ENCODE measurements around the gene PDGFA.

The PDGFA gene

DNA sequence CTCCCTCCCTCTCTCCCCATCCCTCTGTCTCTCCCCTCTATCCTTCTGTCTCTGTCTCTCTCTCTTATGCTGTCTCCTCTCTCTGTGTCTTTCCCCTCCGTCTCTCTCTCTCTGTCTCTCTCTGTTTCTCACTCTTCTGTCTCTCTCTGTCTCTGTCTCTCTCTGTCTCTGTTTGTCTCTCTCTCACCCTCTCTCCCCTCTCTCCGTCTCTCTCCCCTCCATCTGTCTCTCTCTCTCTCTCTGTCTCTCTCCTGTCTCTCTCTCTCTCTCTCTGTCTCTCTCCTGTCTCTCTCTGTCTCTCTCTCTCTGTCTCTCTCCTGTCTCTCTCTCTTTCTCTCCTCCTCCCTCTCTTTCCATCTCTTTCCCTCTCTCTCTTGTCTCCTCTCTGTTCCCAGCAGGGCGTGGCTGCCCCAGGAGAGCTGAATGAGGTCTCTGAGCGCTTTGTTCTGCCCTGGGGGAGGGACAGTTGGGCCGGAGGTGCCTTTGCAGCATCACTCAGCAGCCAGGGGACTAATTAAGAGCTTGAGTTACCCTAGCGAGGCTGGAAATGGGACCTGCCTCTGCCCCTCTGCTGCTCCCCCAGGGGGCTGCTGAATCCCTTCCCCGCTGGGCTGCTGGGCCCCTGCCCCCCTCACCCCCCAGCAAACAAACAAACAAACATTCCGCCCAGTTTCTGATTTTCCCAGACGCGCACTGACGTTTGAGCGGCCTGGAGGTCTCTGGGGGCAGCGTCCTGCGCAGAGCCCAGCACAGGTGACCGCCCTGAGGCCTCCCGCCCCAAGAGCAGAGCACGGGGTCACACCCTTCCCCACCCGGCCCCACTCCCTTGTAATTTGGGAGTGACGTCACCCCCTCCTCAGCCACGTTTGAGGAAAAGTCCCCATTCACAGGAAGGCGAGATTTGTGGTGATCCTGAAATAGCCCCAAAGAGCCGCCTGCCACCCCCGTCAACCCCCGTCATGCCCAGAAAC, 68.1 kb downstream of the PDGFA start:
- no peak for TF ChIP-seq CEBPB (IDR thresholded peaks at IDR 0.05)
- TF ChIP-seq TEAD4 (IDR thresholded peaks at IDR 0.05): no peak
- no peak for TF ChIP-seq TAF1 (IDR thresholded peaks at IDR 0.05; ENCODE audit: low read depth)
- no peak for TF ChIP-seq NFIC (IDR thresholded peaks at IDR 0.05)
- no peak for TF ChIP-seq RAD21 (IDR thresholded peaks at IDR 0.05; ENCODE audit: low read depth)
- TF ChIP-seq TCF12 (IDR thresholded peaks at IDR 0.05; ENCODE audit: low read depth): no peak
- no peak for TF ChIP-seq FOXM1 (IDR thresholded peaks at IDR 0.05; ENCODE audit: borderline replicate concordance, low read depth)
- TF ChIP-seq, protein P1, sequence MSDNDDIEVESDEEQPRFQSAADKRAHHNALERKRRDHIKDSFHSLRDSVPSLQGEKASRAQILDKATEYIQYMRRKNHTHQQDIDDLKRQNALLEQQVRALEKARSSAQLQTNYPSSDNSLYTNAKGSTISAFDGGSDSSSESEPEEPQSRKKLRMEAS (IDR thresholded peaks at IDR 0.05): no peak
- TF ChIP-seq, protein P2, sequence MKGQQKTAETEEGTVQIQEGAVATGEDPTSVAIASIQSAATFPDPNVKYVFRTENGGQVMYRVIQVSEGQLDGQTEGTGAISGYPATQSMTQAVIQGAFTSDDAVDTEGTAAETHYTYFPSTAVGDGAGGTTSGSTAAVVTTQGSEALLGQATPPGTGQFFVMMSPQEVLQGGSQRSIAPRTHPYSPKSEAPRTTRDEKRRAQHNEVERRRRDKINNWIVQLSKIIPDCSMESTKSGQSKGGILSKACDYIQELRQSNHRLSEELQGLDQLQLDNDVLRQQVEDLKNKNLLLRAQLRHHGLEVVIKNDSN (IDR thresholded peaks at IDR 0.05): no peak
- TF ChIP-seq YY1 (IDR thresholded peaks at IDR 0.05; ENCODE audit: low read depth): no peak
- TF ChIP-seq EP300 (IDR thresholded peaks at IDR 0.05; ENCODE audit: borderline replicate concordance): no peak
- TF ChIP-seq, protein P3, sequence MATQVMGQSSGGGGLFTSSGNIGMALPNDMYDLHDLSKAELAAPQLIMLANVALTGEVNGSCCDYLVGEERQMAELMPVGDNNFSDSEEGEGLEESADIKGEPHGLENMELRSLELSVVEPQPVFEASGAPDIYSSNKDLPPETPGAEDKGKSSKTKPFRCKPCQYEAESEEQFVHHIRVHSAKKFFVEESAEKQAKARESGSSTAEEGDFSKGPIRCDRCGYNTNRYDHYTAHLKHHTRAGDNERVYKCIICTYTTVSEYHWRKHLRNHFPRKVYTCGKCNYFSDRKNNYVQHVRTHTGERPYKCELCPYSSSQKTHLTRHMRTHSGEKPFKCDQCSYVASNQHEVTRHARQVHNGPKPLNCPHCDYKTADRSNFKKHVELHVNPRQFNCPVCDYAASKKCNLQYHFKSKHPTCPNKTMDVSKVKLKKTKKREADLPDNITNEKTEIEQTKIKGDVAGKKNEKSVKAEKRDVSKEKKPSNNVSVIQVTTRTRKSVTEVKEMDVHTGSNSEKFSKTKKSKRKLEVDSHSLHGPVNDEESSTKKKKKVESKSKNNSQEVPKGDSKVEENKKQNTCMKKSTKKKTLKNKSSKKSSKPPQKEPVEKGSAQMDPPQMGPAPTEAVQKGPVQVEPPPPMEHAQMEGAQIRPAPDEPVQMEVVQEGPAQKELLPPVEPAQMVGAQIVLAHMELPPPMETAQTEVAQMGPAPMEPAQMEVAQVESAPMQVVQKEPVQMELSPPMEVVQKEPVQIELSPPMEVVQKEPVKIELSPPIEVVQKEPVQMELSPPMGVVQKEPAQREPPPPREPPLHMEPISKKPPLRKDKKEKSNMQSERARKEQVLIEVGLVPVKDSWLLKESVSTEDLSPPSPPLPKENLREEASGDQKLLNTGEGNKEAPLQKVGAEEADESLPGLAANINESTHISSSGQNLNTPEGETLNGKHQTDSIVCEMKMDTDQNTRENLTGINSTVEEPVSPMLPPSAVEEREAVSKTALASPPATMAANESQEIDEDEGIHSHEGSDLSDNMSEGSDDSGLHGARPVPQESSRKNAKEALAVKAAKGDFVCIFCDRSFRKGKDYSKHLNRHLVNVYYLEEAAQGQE (IDR thresholded peaks at IDR 0.05; ENCODE audit: low read depth): no peak
- TF ChIP-seq EGR1 (IDR thresholded peaks at IDR 0.05): no peak

DNA sequence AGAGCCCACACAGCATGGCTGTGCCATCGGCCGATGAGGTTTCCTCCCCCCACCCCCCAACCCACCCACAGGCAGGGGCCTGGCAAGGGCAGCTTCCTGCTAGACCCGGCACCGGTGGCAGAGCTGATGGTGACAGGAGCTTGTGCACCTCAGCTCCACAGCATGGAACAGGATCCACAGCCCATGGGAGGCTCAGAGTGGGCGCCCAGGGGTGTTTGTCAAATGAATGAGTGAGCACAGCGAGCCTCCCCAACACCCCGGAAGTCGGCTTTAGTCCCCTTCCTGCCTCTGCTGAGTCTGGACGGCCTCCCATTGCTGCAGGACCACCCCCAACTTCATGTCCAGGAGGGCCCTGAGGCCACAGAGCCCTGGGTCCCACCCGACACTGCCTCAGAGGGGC, 68.9 kb downstream of the PDGFA start:
- no peak for TF ChIP-seq EP300 (IDR thresholded peaks at IDR 0.05; ENCODE audit: borderline replicate concordance)
- TF ChIP-seq RAD21 (IDR thresholded peaks at IDR 0.05; ENCODE audit: low read depth): no peak
- TF ChIP-seq TCF12 (IDR thresholded peaks at IDR 0.05; ENCODE audit: low read depth): no peak
- no peak for TF ChIP-seq TEAD4 (IDR thresholded peaks at IDR 0.05)

DNA sequence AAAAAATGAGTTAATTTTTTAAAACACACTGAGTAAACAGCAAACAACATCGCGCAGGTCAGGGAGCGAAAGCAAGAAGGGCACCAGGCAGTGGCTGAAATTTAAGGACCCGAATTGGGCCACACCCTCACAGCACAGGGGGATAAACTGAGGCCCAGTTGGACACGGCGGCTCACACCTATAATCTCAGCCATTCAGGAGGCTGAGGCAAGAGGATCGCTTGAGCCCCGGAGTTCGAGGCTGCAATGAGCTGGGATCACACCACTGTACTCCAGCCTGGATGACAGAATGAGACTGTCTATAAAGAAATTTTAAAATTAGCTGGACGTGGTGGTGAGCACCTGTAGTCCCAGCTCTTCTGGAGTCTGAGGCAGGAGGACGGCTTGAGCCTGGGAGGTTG, 69.6 kb downstream of the PDGFA start:
- TF ChIP-seq ZBTB7A (IDR thresholded peaks at IDR 0.05; ENCODE audit: low read depth) (no peak), TCF12 (IDR thresholded peaks at IDR 0.05; ENCODE audit: low read depth) (no peak), CREB1 (IDR thresholded peaks at IDR 0.05; ENCODE audit: low read depth) (no peak), NFIC (IDR thresholded peaks at IDR 0.05) (no peak), CEBPB (IDR thresholded peaks at IDR 0.05) (no peak), TEAD4 (IDR thresholded peaks at IDR 0.05) (no peak), EGR1 (IDR thresholded peaks at IDR 0.05) (no peak), TAF1 (IDR thresholded peaks at IDR 0.05; ENCODE audit: low read depth) (no peak), YY1 (IDR thresholded peaks at IDR 0.05; ENCODE audit: low read depth) (no peak)
- TF ChIP-seq, protein P1 (IDR thresholded peaks at IDR 0.05): no peak
- TF ChIP-seq, protein P3 (IDR thresholded peaks at IDR 0.05; ENCODE audit: low read depth): no peak

DNA sequence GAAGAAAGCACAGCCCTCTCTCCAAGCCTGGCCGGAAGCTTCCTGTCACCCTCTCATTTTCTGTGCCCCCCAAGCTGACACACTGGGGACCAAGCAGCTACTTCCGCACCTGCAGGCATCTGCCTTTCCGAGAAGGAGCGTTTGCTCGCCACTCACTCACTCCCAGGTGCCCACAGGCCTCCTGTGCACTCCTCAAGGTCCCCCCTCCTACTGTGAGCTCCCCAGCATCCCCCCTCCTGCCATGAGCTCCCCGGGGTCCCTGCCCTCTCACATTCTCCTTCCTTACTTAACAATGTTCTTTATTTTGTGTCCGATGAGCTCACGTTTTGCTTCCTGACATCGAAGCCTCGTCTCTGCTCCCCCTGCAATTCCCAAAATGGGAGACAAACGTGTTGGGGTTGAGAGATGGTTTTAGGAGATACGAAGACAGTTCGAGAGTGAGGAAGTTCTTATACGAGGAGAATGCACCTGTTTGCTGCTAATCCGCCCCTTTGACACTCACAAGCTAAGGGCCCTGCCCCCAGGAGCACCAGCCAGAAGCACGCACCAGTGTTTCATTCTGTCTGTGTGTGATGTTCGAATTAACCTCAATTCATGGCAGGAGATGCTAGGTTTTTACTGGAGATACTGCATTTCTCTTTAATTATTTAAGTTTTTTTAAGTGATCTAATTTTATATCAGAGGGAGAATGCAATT, 70.2 kb downstream of the PDGFA start:
- TF ChIP-seq TEAD4 (IDR thresholded peaks at IDR 0.05): no peak
- TF ChIP-seq ZBTB7A (IDR thresholded peaks at IDR 0.05; ENCODE audit: low read depth): no peak
- TF ChIP-seq FOXM1 (IDR thresholded peaks at IDR 0.05; ENCODE audit: borderline replicate concordance, low read depth): no peak
- no peak for TF ChIP-seq TCF12 (IDR thresholded peaks at IDR 0.05; ENCODE audit: low read depth)
- TF ChIP-seq RAD21 (IDR thresholded peaks at IDR 0.05; ENCODE audit: low read depth): no peak
- no peak for TF ChIP-seq NFIC (IDR thresholded peaks at IDR 0.05)
- TF ChIP-seq, protein P1 (IDR thresholded peaks at IDR 0.05): no peak
- no peak for TF ChIP-seq TAF1 (IDR thresholded peaks at IDR 0.05; ENCODE audit: low read depth)
- TF ChIP-seq EGR1 (IDR thresholded peaks at IDR 0.05): no peak
- TF ChIP-seq YY1 (IDR thresholded peaks at IDR 0.05; ENCODE audit: low read depth): no peak
- TF ChIP-seq, protein P2 (IDR thresholded peaks at IDR 0.05): no peak
- TF ChIP-seq CEBPB (IDR thresholded peaks at IDR 0.05): no peak
- TF ChIP-seq EP300 (IDR thresholded peaks at IDR 0.05; ENCODE audit: borderline replicate concordance): no peak
- TF ChIP-seq, protein P3 (IDR thresholded peaks at IDR 0.05; ENCODE audit: low read depth): no peak
- no peak for TF ChIP-seq CREB1 (IDR thresholded peaks at IDR 0.05; ENCODE audit: low read depth)

Measured in Ishikawa (cell line).